K562 (cell line): ENCODE data around the gene HSPE1. TPM values are rescaled to one million over a fixed set of nuclear protein-coding genes. Genes with fewer than 3 reads are reported as not detected.
A peak's percentile ranks its signal among the peaks of the same experiment; 100 is the strongest.

ENCODE experiments used
- ARNT ChIP-seq, 2 experiments: fragments of 450-650 bp; IDR thresholded peaks; 2 replicates each; pipeline ENCODE4 v1.6.1; 2016; ENCODE audit warnings: mild to moderate bottlenecking in 1 of 2
- ATF1 ChIP-seq, 2 experiments: fragments of 450-650 bp in 1 of 2; IDR thresholded peaks; 2 replicates each; pipeline ENCODE4 v1.6.1; 2016; ENCODE audit warnings: missing compliant biosample characterization in 1 of 2, missing genetic modification characterization in 1 of 2
- ATF6 ChIP-seq: sonication (generic); formaldehyde crosslinking; IDR thresholded peaks from 2 replicates; pipeline ENCODE4 v1.4.0; 2020; ENCODE audit warnings: mild to moderate bottlenecking, missing genetic modification reagents
- BDP1 ChIP-seq: IDR thresholded peaks from 3 replicates; pipeline ENCODE4 v1.6.1; 2011; ENCODE audit not compliant: insufficient read length, insufficient read depth
- CHD4 ChIP-seq: fragments of 200-600 bp; sonication (generic); IDR thresholded peaks from 3 replicates; pipeline ENCODE4 v1.6.1; 2012; ENCODE audit warnings: low read depth, mild to moderate bottlenecking, mixed read lengths, low read length, inconsistent platforms; ENCODE audit not compliant: insufficient read depth, insufficient replicate concordance, poor library complexity, severe bottlenecking
- COPS2 ChIP-seq: fragments of 450-650 bp; conservative IDR thresholded peaks from 2 replicates; pipeline ENCODE4 v1.6.1; 2016; ENCODE audit warnings: mild to moderate bottlenecking, moderate library complexity
- HDGF ChIP-seq: fragments of 450-650 bp; IDR thresholded peaks from 2 replicates; pipeline ENCODE4 v1.6.1; 2016
- HMBOX1 ChIP-seq: sonication (generic); IDR thresholded peaks from 2 replicates; pipeline ENCODE4 v1.6.1; 2016
- HNRNPH1 ChIP-seq: fragments of 200-400 bp; formaldehyde crosslinking; optimal IDR thresholded peaks from 2 replicates; pipeline ENCODE3; 2017; ENCODE audit warnings: low read depth, mild to moderate bottlenecking, low read length, moderate library complexity
- MAFF ChIP-seq: IDR thresholded peaks from 2 replicates; pipeline ENCODE4 v1.6.1; 2012; ENCODE audit warnings: low read length, improper control_type of control experiment
- MAFG ChIP-seq: fragments of 450-650 bp; conservative IDR thresholded peaks from 2 replicates; pipeline ENCODE4 v1.6.1; 2016; ENCODE audit warnings: missing genetic modification characterization, missing compliant biosample characterization
- MED1 ChIP-seq: sonication (generic); formaldehyde crosslinking; IDR thresholded peaks from 2 replicates; pipeline ENCODE4 v1.8.1; 2023; ENCODE audit warnings: missing genetic modification reagents, borderline replicate concordance
- PBX2 ChIP-seq, 2 experiments: IDR thresholded peaks in 1 of 2; conservative IDR thresholded peaks in 1 of 2; 2 replicates each; pipeline ENCODE4 v1.6.1; 2016; ENCODE audit warnings: low read depth in 2 of 2, mild to moderate bottlenecking in 1 of 2, missing compliant biosample characterization in 1 of 2, missing genetic modification characterization in 1 of 2, moderate library complexity in 1 of 2
- RCOR1 ChIP-seq, 2 experiments: IDR thresholded peaks; 2 replicates each; pipeline ENCODE4 v1.6.1; 2012; ENCODE audit warnings: low read depth in 2 of 2, low read length in 2 of 2, borderline replicate concordance in 1 of 2, improper control_type of control experiment in 1 of 2
- SIX5 ChIP-seq, 2 experiments: IDR thresholded peaks; 2 replicates each; pipeline ENCODE4 v1.6.1; 2011; ENCODE audit warnings: low read length in 2 of 2, borderline replicate concordance in 1 of 2, low read depth in 1 of 2, mild to moderate bottlenecking in 1 of 2, moderate library complexity in 1 of 2; ENCODE audit not compliant: insufficient read depth in 1 of 2
- TAF1 ChIP-seq: IDR thresholded peaks from 2 replicates; pipeline ENCODE4 v1.6.1; 2011; ENCODE audit warnings: mild to moderate bottlenecking, low read length, moderate library complexity; ENCODE audit not compliant: insufficient read depth, control insufficient read depth, severe bottlenecking; ENCODE audit errors: extremely low read depth
- TCF3 ChIP-seq: sonication (generic); formaldehyde crosslinking; IDR thresholded peaks from 2 replicates; pipeline ENCODE4 v1.4.0; 2020; ENCODE audit warnings: mild to moderate bottlenecking, missing genetic modification reagents
- TEAD4 ChIP-seq, 2 experiments: sonication (generic) in 1 of 2; formaldehyde crosslinking in 1 of 2; IDR thresholded peaks; 2 replicates each; pipeline versions ENCODE4 v1.6.1 to v1.8.0; 2012 to 2022; ENCODE audit warnings: borderline replicate concordance in 1 of 2, inconsistent platforms in 1 of 2, low read length in 1 of 2, mild to moderate bottlenecking in 1 of 2, missing genetic modification reagents in 1 of 2
- ZNF586 ChIP-seq: fragments of 450-650 bp; formaldehyde crosslinking; conservative IDR thresholded peaks from 2 replicates; pipeline ENCODE4 v1.4.0; 2020; ENCODE audit warnings: mild to moderate bottlenecking, moderate library complexity
- polyA plus RNA-seq, 8 experiments: library from polyadenylated mRNA; depleted of rRNA in 4 of 8; stranded (reverse) in 5 of 8; unstranded in 3 of 8; fragments of >200 nt; fragmentation: Nextera tagmentation in 2 of 8; fragmentation: Illumina TruSeq in 1 of 8; extraction: Ambion mirVana in 2 of 8; extraction: Trizol in 1 of 8; gene quantifications; 2 replicates each; pipeline versions ENCODE4 v1.2.1 to v1.2.3, GENCODE V29; 2011 to 2014; ENCODE audit warnings: inconsistent platforms in 1 of 8, missing spikeins in 1 of 8
- total RNA-seq, 7 experiments: library from RNA; depleted of rRNA in 6 of 7; stranded (reverse); fragments of >200 nt in 6 of 7; fragmentation: Illumina TruSeq in 2 of 7; extraction: Trizol in 2 of 7; gene quantifications; 2 replicates each; pipeline versions ENCODE4 v1.2.1 to v1.2.3, GENCODE V29; 2011 to 2021; ENCODE audit warnings: low replicate concordance in 1 of 7

The HSPE1 gene
- total and polyA plus RNA-seq, 9 of the 15 experiments (the other 6 are each of a cell fraction or from before 2014, with no cell fraction given): 223 to 1,007 (median 612) TPM

- TF ChIP-seq ATF6 (0 out of 2 replicates have a peak, but pooled peaks have one; percentile 55), HMBOX1 (no peak), ZNF586 (CRISPR knock-in tag) (no peak), SIX5 (IDR thresholded peaks at IDR 0.05; ENCODE audit: borderline replicate concordance in 1 of 2, insufficient read depth in 1 of 2, low read depth in 1 of 2, low read length in 2 of 2) (no peak), PBX2 (CRISPR knock-in tag; IDR thresholded peaks at IDR 0.05; ENCODE audit: low read depth) (no peak), PBX2 (tag; conservative IDR thresholded peaks at IDR 0.05; ENCODE audit: low read depth) (no peak), MAFG (tag) (no peak), ATF1 (CRISPR knock-in tag; IDR thresholded peaks at IDR 0.05) (no peak), ATF1 (tag; IDR thresholded peaks at IDR 0.05) (peak; percentile 98), TAF1 (peak; percentile 67), BDP1 (no peak), TEAD4 (IDR thresholded peaks at IDR 0.05; ENCODE audit: low read length) (peak; percentile 30; the same call in 1 of the 2 replicates), TEAD4 (CRISPR knock-in tag; IDR thresholded peaks at IDR 0.05; ENCODE audit: borderline replicate concordance) (no peak), TCF3 (CRISPR knock-in tag) (0 out of 2 replicates have a peak, but pooled peaks have one; percentile 11), RCOR1 (IDR thresholded peaks at IDR 0.05; ENCODE audit: borderline replicate concordance in 1 of 2, low read depth in 2 of 2, low read length in 2 of 2) (no peak), COPS2 (no peak), MAFF (no peak), CHD4 (no peak), HDGF (no peak), MED1 (CRISPR knock-in tag) (no peak; the same call in 1 of the 2 replicates), HNRNPH1 (no peak), ARNT (IDR thresholded peaks at IDR 0.05) (peak in 1 of 2 experiments; percentile 100; a peak in 2 of 4 replicates)
Observed at GRCh38 chr2:197499594-197500502, at the start of gene HSPE1, which contains the start of gene HSPD1 (continued).
